ENCODE measurements around the gene DNAJC15. TPM values are rescaled to one million over a fixed set of nuclear protein-coding genes. Genes with fewer than 3 reads are reported as not detected.
"Not testable (repeated sequence)": the region's sequence is repeated elsewhere in the genome, so short reads cannot be mapped to it uniquely, and the experiment has no call there.

Gene DNAJC15
- polyA plus RNA-seq, 1 experiment, result 63.9 TPM

DNA sequence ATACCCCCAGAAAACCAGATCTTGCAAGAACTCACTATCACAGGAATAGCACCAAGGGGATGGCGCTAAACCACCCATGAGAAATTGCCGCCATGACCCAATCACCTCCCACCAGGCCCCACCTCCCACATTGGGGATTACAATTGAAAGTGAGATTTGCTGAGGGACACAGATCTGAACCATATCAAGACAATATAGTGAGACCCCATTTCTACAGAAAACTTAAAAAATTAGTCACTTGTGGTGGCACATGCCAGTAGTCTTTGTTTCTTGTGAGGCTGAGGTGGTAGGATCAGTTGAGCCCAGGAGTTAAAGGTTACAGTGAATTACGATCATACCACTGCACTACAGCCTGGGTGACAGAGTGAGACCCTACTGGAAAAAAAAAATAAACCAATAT is 9.7 kb downstream of the DNAJC15 start:
- ChIA-PET POLR2A (no interaction called here), CTCF (no interaction called here)
- DNase-seq (ENCODE audit: low read depth), result no peak
- Histone ChIP-seq H3K27me3 (ENCODE audit: control insufficient read depth, insufficient read depth, low read length) (no peaks in the 10 kb centered on the region), H3K4me3 (ENCODE audit: low read depth, low read length) (no peak overlapping the region), H3K36me3 (ENCODE audit: control insufficient read depth, insufficient read depth, low read length) (0 out of 2 replicates have a peak, but pooled peaks cover 1% of the 10 kb centered on the region)
- TF ChIP-seq, protein P1, sequence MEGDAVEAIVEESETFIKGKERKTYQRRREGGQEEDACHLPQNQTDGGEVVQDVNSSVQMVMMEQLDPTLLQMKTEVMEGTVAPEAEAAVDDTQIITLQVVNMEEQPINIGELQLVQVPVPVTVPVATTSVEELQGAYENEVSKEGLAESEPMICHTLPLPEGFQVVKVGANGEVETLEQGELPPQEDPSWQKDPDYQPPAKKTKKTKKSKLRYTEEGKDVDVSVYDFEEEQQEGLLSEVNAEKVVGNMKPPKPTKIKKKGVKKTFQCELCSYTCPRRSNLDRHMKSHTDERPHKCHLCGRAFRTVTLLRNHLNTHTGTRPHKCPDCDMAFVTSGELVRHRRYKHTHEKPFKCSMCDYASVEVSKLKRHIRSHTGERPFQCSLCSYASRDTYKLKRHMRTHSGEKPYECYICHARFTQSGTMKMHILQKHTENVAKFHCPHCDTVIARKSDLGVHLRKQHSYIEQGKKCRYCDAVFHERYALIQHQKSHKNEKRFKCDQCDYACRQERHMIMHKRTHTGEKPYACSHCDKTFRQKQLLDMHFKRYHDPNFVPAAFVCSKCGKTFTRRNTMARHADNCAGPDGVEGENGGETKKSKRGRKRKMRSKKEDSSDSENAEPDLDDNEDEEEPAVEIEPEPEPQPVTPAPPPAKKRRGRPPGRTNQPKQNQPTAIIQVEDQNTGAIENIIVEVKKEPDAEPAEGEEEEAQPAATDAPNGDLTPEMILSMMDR (IDR thresholded peaks at IDR 0.05; ENCODE audit: insufficient read depth, low read depth, low read length), result no peak

DNA sequence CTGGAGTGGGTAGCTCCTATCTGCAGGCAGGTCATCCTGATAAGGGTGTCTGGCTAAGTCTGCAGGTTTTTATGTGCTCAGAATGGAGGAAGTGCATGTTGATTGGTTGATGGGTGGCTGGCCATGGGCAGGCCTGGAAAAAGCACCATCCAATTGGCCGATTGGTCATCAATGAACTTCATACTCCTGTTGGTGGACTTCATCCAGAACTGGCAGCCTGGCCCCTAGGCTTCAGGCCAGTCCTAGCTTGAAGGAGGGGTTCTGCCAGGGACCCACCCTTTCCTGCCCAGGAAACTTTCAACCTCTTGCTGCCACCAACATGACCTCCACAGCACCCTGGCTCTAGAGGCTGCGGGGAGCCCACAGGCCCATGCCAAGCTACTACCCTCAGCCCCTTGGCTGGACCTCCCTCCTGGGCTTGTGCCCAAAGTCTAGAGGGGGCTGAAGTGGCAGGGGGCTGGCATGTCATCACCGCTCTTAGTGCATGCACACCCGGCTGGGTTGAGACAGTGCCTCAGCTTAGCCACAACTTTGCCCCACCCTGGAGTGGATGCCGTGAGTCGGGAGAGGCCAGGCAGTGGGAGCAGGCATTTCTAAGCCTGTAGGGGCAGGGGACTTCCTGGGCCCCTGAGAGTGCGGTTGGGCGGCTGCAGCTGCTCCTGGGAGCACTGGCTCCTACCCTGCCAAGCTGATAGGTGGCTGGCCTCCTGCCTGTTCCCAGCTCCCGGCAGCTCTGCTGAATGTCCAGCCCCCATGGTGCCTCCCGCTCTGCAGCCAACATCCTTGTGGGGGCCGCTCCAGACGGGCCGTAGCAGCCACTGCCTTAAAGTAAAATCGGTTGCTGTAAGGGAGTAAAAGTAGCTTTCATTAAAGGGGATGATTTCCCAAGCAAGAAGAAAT is 13.2 kb downstream of the DNAJC15 start:
- Histone ChIP-seq H3K4me3 (ENCODE audit: low read depth, low read length) (no peak overlapping the region), H3K36me3 (ENCODE audit: control insufficient read depth, insufficient read depth, low read length) (0 out of 2 replicates have a peak, but pooled peaks cover 1% of the 10 kb centered on the region), H3K27me3 (ENCODE audit: control insufficient read depth, insufficient read depth, low read length) (no peaks in the 10 kb centered on the region)
- CTCF ChIA-PET, result no interaction called here
- DNase-seq (ENCODE audit: low read depth), result no peak
- POLR2A ChIA-PET, result no interaction called here
- TF ChIP-seq, protein P1 (IDR thresholded peaks at IDR 0.05; ENCODE audit: insufficient read depth, low read depth, low read length), result no peak

DNA sequence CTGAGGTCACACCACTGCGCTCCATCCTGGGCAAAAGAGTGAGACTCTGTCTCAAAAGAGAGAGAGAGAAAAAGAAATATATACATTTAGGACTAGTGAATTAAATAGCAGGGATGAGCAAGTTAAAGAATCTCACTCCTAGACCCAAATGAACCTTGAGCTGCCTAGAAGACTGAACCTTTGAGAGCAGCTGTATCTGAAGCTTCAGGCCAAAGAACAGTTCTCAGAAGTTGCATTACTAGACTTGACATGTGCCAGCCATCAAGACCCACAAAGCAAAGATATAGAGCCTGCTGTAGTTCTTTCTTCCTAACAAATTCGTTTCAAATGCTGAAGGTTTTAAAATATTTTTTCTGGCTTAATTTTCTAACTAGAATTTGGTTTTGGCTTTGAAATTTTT is 16.6 kb downstream of the DNAJC15 start:
- no peaks in the 10 kb centered on the region for H3K27me3 ChIP-seq (ENCODE audit: control insufficient read depth, insufficient read depth, low read length)
- DNase-seq (ENCODE audit: low read depth), result no peak
- 0 out of 2 replicates have a peak, but pooled peaks cover 1% of the 10 kb centered on the region for H3K36me3 ChIP-seq (ENCODE audit: control insufficient read depth, insufficient read depth, low read length)
- POLR2A ChIA-PET, result no interaction called here
- CTCF ChIA-PET, result interaction anchor here (1.1 kb wide), 1 partner anchor 71 kb away, joined by 4 read pairs; no protein-coding TSS in a partner anchor
- H3K4me3 ChIP-seq (ENCODE audit: low read depth, low read length), result no peak overlapping the region
- TF ChIP-seq, protein P1 (IDR thresholded peaks at IDR 0.05; ENCODE audit: insufficient read depth, low read depth, low read length), result no peak

DNA sequence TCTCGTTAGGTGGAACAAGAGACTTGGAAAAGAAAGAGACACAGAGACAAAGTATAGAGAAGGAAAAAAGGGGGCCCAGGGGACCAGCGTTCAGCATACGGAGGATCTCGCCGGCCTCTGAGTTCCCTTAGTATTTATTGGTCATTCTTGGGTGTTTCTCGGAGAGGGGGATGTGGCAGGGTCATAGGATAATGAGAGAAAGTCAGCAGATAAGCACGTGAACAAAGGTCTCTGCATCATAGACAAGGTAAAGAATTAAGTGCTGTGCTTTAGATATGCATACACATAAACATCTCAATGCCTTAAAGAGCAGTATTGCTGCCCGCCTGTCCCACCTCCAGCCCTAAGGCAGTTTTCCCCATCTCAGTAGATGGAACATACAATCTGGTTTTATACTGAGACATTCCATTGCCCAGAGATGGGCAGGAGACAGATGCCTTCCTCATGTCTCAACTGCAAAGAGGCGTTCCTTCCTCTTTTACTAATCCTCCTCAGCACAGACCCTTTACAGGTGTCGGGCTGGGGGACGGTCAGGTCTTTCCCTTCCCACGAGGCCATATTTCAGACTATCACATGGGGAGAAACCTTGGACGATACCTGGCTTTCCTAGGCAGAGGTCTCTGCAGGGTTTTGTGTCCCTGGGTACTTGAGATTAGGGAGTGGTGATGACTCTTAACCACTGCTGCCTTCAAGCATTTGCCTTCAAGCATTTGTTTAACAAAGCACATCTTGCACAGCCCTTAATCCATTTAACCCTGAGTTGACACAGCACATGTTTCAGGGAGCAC is 17.4 kb downstream of the DNAJC15 start:
- H3K36me3 ChIP-seq (ENCODE audit: control insufficient read depth, insufficient read depth, low read length); DNase-seq (ENCODE audit: low read depth); CTCF ChIA-PET; H3K4me3 ChIP-seq (ENCODE audit: low read depth, low read length); H3K27me3 ChIP-seq (ENCODE audit: control insufficient read depth, insufficient read depth, low read length); POLR2A ChIA-PET: not testable (repeated sequence)

DNA sequence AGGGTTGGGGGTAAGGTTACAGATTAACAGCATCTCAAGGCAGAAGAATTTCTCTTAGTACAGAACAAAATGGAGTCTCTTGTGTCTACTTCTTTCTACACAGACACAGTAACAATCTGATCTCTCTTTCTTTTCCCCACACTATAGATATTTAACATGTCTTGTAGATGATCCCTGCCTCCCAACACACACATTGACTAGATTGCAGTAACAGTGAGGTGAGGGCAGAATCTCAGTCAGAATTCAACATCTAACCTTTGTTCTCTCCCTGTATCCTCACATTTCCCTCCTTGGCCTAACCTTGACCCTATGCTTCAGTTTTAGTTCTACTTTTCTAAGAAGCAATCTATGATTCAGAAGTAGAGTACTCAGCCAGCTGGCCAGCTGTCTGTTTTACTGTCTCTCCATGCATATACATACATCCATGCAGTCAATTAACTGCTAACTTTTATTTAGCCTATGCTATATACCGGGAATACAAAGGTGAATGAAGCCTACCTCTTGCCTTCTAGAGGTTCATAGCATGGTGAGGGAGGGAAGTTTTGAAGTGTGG is 18.1 kb downstream of the DNAJC15 start:
- ChIA-PET CTCF (no interaction called here), POLR2A (no interaction called here)
- TF ChIP-seq, protein P1 (IDR thresholded peaks at IDR 0.05; ENCODE audit: insufficient read depth, low read depth, low read length), result no peak
- H3K27me3 ChIP-seq (ENCODE audit: control insufficient read depth, insufficient read depth, low read length), result no peaks in the 10 kb centered on the region
- no peak for DNase-seq (ENCODE audit: low read depth)
- 0 out of 2 replicates have a peak, but pooled peaks cover 1% of the 10 kb centered on the region for H3K36me3 ChIP-seq (ENCODE audit: control insufficient read depth, insufficient read depth, low read length)
- no peak overlapping the region for H3K4me3 ChIP-seq (ENCODE audit: low read depth, low read length)
